GM12864 (cell line): ENCODE measurements around the gene LRRC58.

Experiments
- DNase-seq: peaks from one replicate; pipeline ENCODE4 v3.0.0-alpha.2; 2011; ENCODE audit warnings: low read depth
- H3K4me3 ChIP-seq: 2 replicates; pipeline ENCODE4 v1.5.1; 2011; ENCODE audit warnings: mild to moderate bottlenecking, low read depth, low read length, control low read depth
- TF ChIP-seq, protein P1 (sequence below): IDR thresholded peaks from 2 replicates; pipeline ENCODE4 v1.5.1; 2011; ENCODE audit warnings: low read depth, mild to moderate bottlenecking, moderate library complexity, low read length, control low read depth, inconsistent platforms; ENCODE audit errors: missing control alignments

The LRRC58 gene

GRCh38 chr3:120348991-120349854 lies at the start of gene LRRC58:
Gene LRRC58 (minus strand): TSS chr3:120349354. CDS start chr3:120349243, 111 bp downstream.
- TF ChIP-seq, protein P1, sequence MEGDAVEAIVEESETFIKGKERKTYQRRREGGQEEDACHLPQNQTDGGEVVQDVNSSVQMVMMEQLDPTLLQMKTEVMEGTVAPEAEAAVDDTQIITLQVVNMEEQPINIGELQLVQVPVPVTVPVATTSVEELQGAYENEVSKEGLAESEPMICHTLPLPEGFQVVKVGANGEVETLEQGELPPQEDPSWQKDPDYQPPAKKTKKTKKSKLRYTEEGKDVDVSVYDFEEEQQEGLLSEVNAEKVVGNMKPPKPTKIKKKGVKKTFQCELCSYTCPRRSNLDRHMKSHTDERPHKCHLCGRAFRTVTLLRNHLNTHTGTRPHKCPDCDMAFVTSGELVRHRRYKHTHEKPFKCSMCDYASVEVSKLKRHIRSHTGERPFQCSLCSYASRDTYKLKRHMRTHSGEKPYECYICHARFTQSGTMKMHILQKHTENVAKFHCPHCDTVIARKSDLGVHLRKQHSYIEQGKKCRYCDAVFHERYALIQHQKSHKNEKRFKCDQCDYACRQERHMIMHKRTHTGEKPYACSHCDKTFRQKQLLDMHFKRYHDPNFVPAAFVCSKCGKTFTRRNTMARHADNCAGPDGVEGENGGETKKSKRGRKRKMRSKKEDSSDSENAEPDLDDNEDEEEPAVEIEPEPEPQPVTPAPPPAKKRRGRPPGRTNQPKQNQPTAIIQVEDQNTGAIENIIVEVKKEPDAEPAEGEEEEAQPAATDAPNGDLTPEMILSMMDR, result peak; percentile 26
- DNase-seq, result peak; percentile 74
- peak within 1 kb of the TSS; percentile 91 for H3K4me3 ChIP-seq

DNA sequence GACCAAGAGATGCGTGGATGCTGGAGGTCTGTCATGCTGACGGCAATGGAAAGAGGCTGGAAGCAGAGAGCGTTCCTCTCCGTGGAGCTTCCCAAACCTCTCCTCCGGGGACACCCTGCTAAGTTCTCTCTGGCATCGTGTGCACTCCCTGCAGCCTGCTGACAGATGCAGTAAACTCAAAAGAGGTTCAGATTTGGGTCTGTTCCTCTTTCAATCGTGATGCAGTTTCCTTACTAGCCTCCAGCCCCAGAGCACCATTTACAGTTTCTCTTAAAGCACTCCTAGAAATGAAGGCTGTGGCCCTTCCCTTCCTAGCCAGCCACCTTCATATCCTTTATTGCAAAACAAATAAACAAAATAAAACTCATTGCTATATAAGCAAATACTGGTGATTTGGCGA lies 47.3 kb upstream of the LRRC58 start:
- TF ChIP-seq, protein P1, result no peak
- no peak overlapping the region for H3K4me3 ChIP-seq
- no peak for DNase-seq

- DNase-seq, result no peak
- TF ChIP-seq, protein P1, result no peak
- H3K4me3 ChIP-seq, result no peak overlapping the region
Measured at GRCh38 chr3:120394347-120394746, 45.2 kb upstream of the LRRC58 start.

GRCh38 chr3:120393761-120394160 lies 44.6 kb upstream of the LRRC58 start:
- TF ChIP-seq, protein P1, result no peak

DNA sequence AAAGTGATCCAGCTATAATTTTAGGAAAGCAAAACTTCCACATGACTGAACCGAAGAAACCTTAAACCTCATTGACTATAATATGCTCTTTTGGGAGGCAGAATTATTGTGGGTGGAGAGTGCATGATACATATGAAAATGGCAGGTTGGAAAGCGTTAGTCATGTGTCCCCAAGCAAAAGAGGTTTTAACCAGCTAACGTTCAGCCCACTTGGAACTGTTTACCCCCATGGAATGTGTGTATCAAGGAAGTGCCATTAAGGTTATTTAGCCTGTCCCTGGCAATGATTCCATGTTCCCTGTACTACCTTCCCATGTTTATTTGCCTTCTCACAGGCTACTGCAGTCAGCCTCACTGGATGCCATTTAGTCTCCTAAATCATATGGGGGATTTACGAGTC lies 44.1 kb upstream of the LRRC58 start:
- TF ChIP-seq, protein P1, result no peak
- no peak for DNase-seq
- H3K4me3 ChIP-seq, result no peak overlapping the region

More at GRCh38 chr3:120393761-120394160, 44.6 kb upstream of the LRRC58 start:
- no peak for DNase-seq
- H3K4me3 ChIP-seq, result no peak overlapping the region

DNA sequence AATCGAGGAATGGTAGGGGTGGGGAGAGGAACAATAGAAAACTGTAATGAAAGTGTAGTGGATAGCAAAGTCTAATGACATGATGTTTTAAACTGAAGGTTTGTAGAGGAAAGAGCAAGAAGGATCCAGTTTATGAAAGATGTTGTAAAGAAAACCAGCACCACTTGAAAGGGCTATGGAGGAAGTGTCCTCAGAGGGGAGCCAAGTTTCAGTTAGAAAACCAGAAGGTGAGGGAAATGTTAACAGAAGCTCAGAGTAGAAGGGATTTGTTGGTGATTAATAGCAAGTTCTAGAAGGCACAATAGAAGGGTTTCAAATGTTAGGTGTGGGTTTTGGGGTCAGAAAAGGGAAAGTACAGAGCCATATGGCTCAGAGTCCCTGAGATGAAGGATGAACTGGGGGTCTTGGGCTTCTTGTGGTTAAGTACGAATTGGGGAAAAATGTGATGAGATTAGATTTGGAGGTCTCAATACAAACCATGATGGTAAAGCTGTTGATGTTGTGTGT lies 33.8 kb upstream of the LRRC58 start:
- no peak overlapping the region for H3K4me3 ChIP-seq
- TF ChIP-seq, protein P1, result no peak
- no peak for DNase-seq
